Measurements from ENCODE around the gene MYO1D. TPM values are rescaled to one million over a fixed set of nuclear protein-coding genes. Genes with fewer than 3 reads are reported as not detected.

The MYO1D gene
- polyA plus RNA-seq, 3 donors, result 27.1 to 29.8 (median 27.4) TPM

GRCh38 chr17:32484628-32485027, 392.3 kb downstream of the MYO1D start:
- DNase-seq (ENCODE audit: extremely low read depth in 1 of 11, low read depth in 9 of 11, low spot score in 4 of 11), result no peak

GRCh38 chr17:32484041-32484461, 392.9 kb downstream of the MYO1D start:
- no peak for DNase-seq (ENCODE audit: extremely low read depth in 1 of 11, low read depth in 9 of 11, low spot score in 4 of 11)

DNA sequence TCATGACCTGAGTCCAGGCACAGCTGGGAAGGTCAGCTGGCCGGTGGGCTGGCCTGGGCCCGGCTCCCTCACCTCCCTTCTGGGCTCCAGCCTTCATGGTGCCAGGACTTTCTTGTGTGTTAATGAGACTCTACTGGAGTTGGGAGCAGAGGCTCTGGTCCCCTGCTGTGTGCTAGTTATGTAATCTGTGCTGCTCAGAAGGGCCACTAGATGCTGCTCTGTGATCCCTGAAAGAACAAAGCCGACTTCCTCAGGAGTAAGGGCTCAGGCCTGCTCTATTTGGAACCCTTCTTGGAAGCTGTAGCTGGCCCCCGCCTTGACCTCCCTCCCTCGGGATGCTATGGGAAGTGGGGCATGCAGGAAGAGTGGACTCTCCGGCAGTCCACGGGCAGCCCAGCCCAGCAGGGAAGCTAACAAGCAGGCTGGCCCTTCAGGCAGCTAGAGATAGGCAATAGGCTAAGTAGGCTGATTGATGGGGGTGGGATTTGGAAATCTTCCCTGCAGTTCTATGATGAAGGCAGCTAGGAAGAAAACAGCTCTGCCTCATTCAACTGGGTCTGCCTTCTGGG, 393.4 kb downstream of the MYO1D start:
- DNase-seq (ENCODE audit: extremely low read depth in 1 of 11, low read depth in 9 of 11, low spot score in 4 of 11), result peak in 8 of 11 donors; percentile 58 to 80 (median 72)

DNA sequence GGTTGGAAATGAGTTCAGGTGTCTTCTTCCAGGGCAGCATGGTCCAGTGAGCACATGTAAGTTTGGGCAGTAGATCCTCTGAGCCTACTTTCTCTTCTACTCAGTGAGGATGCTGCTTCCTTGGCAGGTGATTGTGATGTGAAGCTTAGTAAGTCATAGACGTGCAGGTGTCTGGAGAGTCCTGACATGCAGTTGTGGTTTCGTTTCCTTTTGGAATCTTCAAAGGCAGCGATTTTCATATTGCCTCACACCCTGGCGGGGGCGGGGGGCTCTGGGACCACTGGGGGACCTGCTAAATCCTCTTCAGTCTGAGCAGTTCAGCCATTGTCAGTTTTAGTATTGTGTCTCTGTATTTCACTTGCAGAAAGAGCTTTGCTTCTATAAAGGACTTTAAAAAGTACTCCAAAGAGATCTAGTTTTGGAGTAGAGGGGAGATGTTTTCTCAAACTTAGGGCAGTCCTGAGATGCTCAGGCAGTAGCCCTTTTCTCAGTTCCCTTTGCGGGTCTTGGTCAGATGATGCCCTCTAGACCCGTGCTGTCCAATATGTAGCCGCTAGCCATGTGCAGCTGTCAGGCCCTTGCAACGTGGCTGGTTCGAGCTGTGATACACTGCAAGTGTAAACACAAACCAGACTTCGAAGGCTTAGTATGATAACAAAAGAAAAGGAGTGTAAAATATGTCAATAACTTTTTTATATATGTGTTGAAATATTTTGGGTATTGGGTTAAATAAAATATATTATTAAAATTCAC, 394.2 kb downstream of the MYO1D start:
- DNase-seq (ENCODE audit: extremely low read depth in 1 of 11, low read depth in 9 of 11, low spot score in 4 of 11), result no peak

GRCh38 chr17:32481193-32481592, 395.7 kb downstream of the MYO1D start:
- DNase-seq (ENCODE audit: extremely low read depth in 1 of 11, low read depth in 9 of 11, low spot score in 4 of 11), result no peak

DNA sequence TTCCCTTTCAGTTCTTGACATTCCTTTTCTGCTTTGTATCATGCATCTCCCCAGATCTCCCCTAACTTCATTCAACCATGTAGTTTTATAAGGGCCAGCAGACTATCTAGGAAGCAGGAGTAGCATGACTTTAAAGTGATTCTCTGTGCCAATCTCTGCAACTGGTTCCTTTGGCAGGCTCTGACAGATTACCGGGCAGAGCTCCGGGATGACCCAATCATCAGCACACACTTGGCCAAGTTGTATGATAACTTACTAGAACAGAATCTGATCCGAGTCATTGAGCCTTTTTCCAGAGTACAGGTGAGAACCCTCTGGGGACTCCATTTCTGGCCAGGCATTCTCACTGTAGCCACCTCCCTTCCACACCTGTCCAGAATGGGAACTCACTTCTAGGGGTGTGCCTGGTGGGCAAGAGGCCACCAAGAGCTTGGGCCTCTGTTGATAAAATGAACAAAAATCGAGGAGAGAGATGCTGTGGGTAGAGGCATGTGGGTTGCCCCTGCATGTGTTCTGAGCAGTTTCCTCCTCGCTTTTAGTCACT, 397.8 kb downstream of the MYO1D start:
- DNase-seq (ENCODE audit: extremely low read depth in 1 of 11, low read depth in 9 of 11, low spot score in 4 of 11), result no peak

DNA sequence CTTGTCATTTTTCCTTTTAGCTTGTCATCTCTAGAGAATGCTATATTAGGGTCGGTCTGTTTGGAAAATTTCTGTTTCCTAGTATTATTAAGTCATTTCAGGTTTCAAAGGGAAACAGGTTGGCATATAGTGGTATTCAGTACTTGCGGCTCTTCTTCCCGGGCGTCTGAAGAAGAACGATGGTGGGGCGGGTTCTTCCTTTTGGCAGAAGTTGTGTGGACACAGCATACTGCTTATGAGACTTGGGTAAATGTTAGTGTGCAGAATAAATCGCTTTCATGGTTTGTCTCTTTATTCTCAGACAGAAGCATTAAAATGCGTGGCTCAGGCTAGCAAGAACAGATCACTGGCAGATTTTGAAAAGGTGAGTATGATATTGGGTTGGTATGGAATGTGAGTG, 399.7 kb downstream of the MYO1D start:
- no peak for DNase-seq (ENCODE audit: extremely low read depth in 1 of 11, low read depth in 9 of 11, low spot score in 4 of 11)

GRCh38 chr17:32475258-32475657, 401.7 kb downstream of the MYO1D start:
- DNase-seq (ENCODE audit: extremely low read depth in 1 of 11, low read depth in 9 of 11, low spot score in 4 of 11), result no peak

GRCh38 chr17:32471652-32472051, 405.3 kb downstream of the MYO1D start:
- no peak for DNase-seq (ENCODE audit: extremely low read depth in 1 of 11, low read depth in 9 of 11, low spot score in 4 of 11)

GRCh38 chr17:32470405-32471167, 406.3 kb downstream of the MYO1D start:
- no peak for DNase-seq (ENCODE audit: extremely low read depth in 1 of 11, low read depth in 9 of 11, low spot score in 4 of 11)

- no peak for DNase-seq (ENCODE audit: extremely low read depth in 1 of 11, low read depth in 9 of 11, low spot score in 4 of 11)
Observed at GRCh38 chr17:32467949-32468348, 409.0 kb downstream of the MYO1D start.

GRCh38 chr17:32464374-32464773, 412.6 kb downstream of the MYO1D start:
- DNase-seq (ENCODE audit: extremely low read depth in 1 of 11, low read depth in 9 of 11, low spot score in 4 of 11), result no peak

DNA sequence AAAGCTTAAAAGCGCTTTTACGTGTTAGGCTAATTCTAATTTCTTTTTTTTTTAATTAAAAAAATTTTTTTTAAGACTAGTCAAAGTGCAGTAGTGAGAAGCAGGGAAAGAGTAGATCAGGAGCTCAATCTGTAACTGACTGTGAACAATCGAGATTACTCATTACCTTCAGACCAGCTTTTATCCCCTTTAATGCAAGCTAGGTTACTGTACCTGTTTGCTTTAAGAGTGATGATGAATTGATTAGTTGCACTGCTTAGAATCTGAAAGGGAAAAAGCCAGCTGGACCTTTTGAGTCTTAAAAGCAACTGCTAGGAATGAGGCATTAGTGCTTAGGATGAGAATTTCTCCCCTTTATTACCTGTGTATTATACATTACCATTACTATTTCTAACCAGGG, 413.6 kb downstream of the MYO1D start:
- no peak for DNase-seq (ENCODE audit: extremely low read depth in 1 of 11, low read depth in 9 of 11, low spot score in 4 of 11)

GRCh38 chr17:32461853-32462617, 414.9 kb downstream of the MYO1D start:
- DNase-seq (ENCODE audit: extremely low read depth in 1 of 11, low read depth in 9 of 11, low spot score in 4 of 11), result peak in 2 of 11 donors; percentile 16 to 32

- no peak for DNase-seq (ENCODE audit: extremely low read depth in 1 of 11, low read depth in 9 of 11, low spot score in 4 of 11)
Observed at GRCh38 chr17:32461498-32461852, 415.4 kb downstream of the MYO1D start.

DNA sequence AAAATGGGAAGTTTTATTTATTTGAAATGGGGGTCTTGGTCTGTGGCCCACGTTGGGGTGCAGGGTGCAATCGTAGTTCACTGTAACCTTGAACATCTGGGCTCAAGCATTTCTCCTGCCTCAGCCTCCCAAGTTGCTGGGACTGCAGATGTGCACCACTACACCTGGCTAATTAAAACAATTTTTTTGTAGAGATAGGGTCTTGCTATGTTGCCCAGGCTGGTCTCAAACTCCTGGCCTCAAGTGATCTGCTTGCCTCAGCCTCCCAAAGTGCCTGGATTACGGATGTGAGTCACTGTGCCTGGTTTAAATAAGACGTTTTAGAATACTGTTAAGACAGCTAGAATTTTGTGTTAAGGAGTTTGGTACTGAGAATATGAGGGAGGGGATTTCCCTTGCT, 416.9 kb downstream of the MYO1D start:
- no peak for DNase-seq (ENCODE audit: extremely low read depth in 1 of 11, low read depth in 9 of 11, low spot score in 4 of 11)

- DNase-seq (ENCODE audit: extremely low read depth in 1 of 11, low read depth in 9 of 11, low spot score in 4 of 11), result no peak
Observed at GRCh38 chr17:32458371-32458770, 418.6 kb downstream of the MYO1D start.

GRCh38 chr17:32453370-32453769, 423.6 kb downstream of the MYO1D start:
- no peak for DNase-seq (ENCODE audit: extremely low read depth in 1 of 11, low read depth in 9 of 11, low spot score in 4 of 11)

GRCh38 chr17:32452281-32452680, 424.6 kb downstream of the MYO1D start:
- no peak for DNase-seq (ENCODE audit: extremely low read depth in 1 of 11, low read depth in 9 of 11, low spot score in 4 of 11)
